Endometrial microvascular endothelial cells (primary cell): ENCODE measurements around the gene RAB43. TPM values are rescaled to one million over a fixed set of nuclear protein-coding genes. Genes with fewer than 3 reads are reported as not detected.
"Not testable (repeated sequence)": the region's sequence is repeated elsewhere in the genome, so short reads cannot be mapped to it uniquely, and the experiment has no call there.

ENCODE experiments used
- in situ Hi-C: cut with HindIII; loops from 2 replicates; pipeline ENCODE4 v1.10.0; 2017; ENCODE audit warnings: low sequenced_read_pairs, low pct_unique_long_range_greater_than_20kb; ENCODE audit errors: inconsistent ontology term
- total RNA-seq: library from RNA; depleted of rRNA; stranded (reverse); fragments of >200 nt; gene quantifications from one replicate; pipeline ENCODE4 v1.2.3, GENCODE V29; 2015; ENCODE audit errors: inconsistent ontology term

RAB43 gene
- total RNA-seq, 1 donor from 2014 or later, result 32.4 TPM

- in situ Hi-C loops, result no loop called here
These were observed 17.6 kb downstream of the RAB43 start for GRCh38 chr3:129104051-129104450.

- in situ Hi-C loops, result no loop called here
These were observed 18.3 kb downstream of the RAB43 start for GRCh38 chr3:129103296-129103695.

- in situ Hi-C loops, result no loop called here
These were observed 20.1 kb downstream of the RAB43 start for GRCh38 chr3:129101370-129102138.

GRCh38 chr3:129100274-129100673, 21.3 kb downstream of the RAB43 start:
- in situ Hi-C loops, result no loop called here

- in situ Hi-C loops, result no loop called here
These were observed 26.3 kb downstream of the RAB43 start for GRCh38 chr3:129095285-129095684.

GRCh38 chr3:129088312-129088711, 33.3 kb downstream of the RAB43 start:
- in situ Hi-C loops, result not testable (repeated sequence)

- in situ Hi-C loops, result not testable (repeated sequence)
These were observed 33.7 kb downstream of the RAB43 start for GRCh38 chr3:129087904-129088303.

- in situ Hi-C loops, result no loop called here
These were observed 34.4 kb downstream of the RAB43 start for GRCh38 chr3:129087138-129087702.

- in situ Hi-C loops, result no loop called here
These were observed 35.8 kb downstream of the RAB43 start for GRCh38 chr3:129085818-129086217.

GRCh38 chr3:129085165-129085715, 36.4 kb downstream of the RAB43 start:
- in situ Hi-C loops, result no loop called here

GRCh38 chr3:129084501-129084900, 37.1 kb downstream of the RAB43 start:
- in situ Hi-C loops, result no loop called here

- in situ Hi-C loops, result no loop called here
These were observed 39.6 kb downstream of the RAB43 start for GRCh38 chr3:129082026-129082425.

- in situ Hi-C loops, result no loop called here
These were observed 40.1 kb downstream of the RAB43 start for GRCh38 chr3:129081503-129081902.

- in situ Hi-C loops, result no loop called here
These were observed 43.1 kb downstream of the RAB43 start for GRCh38 chr3:129078510-129078909.

GRCh38 chr3:129077222-129077621, 44.4 kb downstream of the RAB43 start:
- in situ Hi-C loops, result no loop called here

- in situ Hi-C loops, result no loop called here
These were observed 51.3 kb downstream of the RAB43 start for GRCh38 chr3:129070086-129070885.

GRCh38 chr3:129069313-129070085, 52.1 kb downstream of the RAB43 start:
- in situ Hi-C loops, result not testable (repeated sequence)

GRCh38 chr3:129068291-129068886, 53.2 kb downstream of the RAB43 start:
- in situ Hi-C loops, result no loop called here
